GM23338 (cell line): ENCODE results near the gene BRD9. TPM values are rescaled to one million over a fixed set of nuclear protein-coding genes. Genes with fewer than 3 reads are reported as not detected.

ENCODE experiments used
- ATAC-seq: fragments of 200-7000 bp; cut with Tn5 transposase; 3 replicates; pipeline ENCODE4 v1.9.1; 2020
- DNase-seq: peaks from one replicate; pipeline ENCODE4 v3.0.0-alpha.2; 2015; ENCODE audit warnings: low spot score
- H2AFZ ChIP-seq: fragments of 200-600 bp; sonication (generic); 2 replicates; pipeline ENCODE4 v1.8.0; 2016; ENCODE audit warnings: antibody characterized with exemption, mild to moderate bottlenecking, moderate library complexity
- H3F3A ChIP-seq: fragments of 200-600 bp; sonication (generic); replicated peaks from 2 replicates; pipeline ENCODE4 v1.8.0; 2017; ENCODE audit warnings: antibody characterized with exemption, mixed run types, low read depth
- H3K27ac ChIP-seq: fragments of 200-600 bp; sonication (generic); 2 replicates; pipeline ENCODE4 v1.6.1; 2016; ENCODE audit warnings: low read depth
- H3K27me3 ChIP-seq: fragments of 200-600 bp; sonication (generic); 2 replicates; pipeline ENCODE4 v1.8.0; 2016; ENCODE audit warnings: mild to moderate bottlenecking, mixed run types, moderate library complexity; ENCODE audit not compliant: insufficient read depth
- H3K36me3 ChIP-seq: fragments of 200-600 bp; sonication (generic); 2 replicates; pipeline ENCODE4 v1.8.0; 2016; ENCODE audit warnings: mild to moderate bottlenecking; ENCODE audit not compliant: insufficient read depth
- H3K4me1 ChIP-seq: fragments of 200-600 bp; sonication (generic); 2 replicates; pipeline ENCODE4 v1.8.0; 2016; ENCODE audit warnings: mild to moderate bottlenecking, moderate library complexity; ENCODE audit not compliant: insufficient read depth
- H3K4me2 ChIP-seq: fragments of 200-600 bp; sonication (generic); 2 replicates; pipeline ENCODE4 v1.7.1; 2017; ENCODE audit warnings: mixed run types
- H3K4me3 ChIP-seq: fragments of 200-600 bp; sonication (generic); 2 replicates; pipeline ENCODE4 v1.6.1; 2016; ENCODE audit warnings: mixed run types
- H3K79me2 ChIP-seq: fragments of 200-600 bp; sonication (generic); replicated peaks from 2 replicates; pipeline ENCODE4 v1.8.0; 2017; ENCODE audit warnings: mild to moderate bottlenecking; ENCODE audit not compliant: insufficient read depth
- H3K9me2 ChIP-seq: fragments of 200-600 bp; sonication (generic); 2 replicates; pipeline ENCODE4 v1.8.0; 2017; ENCODE audit not compliant: insufficient read depth
- H4K20me1 ChIP-seq: fragments of 200-600 bp; sonication (generic); replicated peaks from 2 replicates; pipeline ENCODE4 v1.8.0; 2017; ENCODE audit warnings: mild to moderate bottlenecking; ENCODE audit not compliant: insufficient read depth
- H3K27ac Mint-ChIP-seq: 2 replicates; pipeline ENCODE4 v1.8.0; 2020; ENCODE audit warnings: inconsistent platforms, mild to moderate bottlenecking, moderate library complexity, mixed read lengths
- H3K27me3 Mint-ChIP-seq: 3 replicates; pipeline ENCODE4 v1.8.0; 2022; ENCODE audit warnings: low read depth, mild to moderate bottlenecking, moderate library complexity, mixed read lengths, inconsistent platforms; ENCODE audit not compliant: insufficient read depth, poor library complexity
- H3K36me3 Mint-ChIP-seq: 3 replicates; pipeline ENCODE4 v1.8.0; 2021; ENCODE audit warnings: low read depth, mild to moderate bottlenecking, inconsistent platforms, moderate library complexity, mixed read lengths
- H3K4me1 Mint-ChIP-seq: 3 replicates; pipeline ENCODE4 v1.8.0; 2020; ENCODE audit warnings: mild to moderate bottlenecking, inconsistent platforms, mixed read lengths
- H3K4me3 Mint-ChIP-seq: 3 replicates; pipeline ENCODE4 v1.8.0; 2021; ENCODE audit warnings: moderate library complexity, mild to moderate bottlenecking, inconsistent platforms, mixed read lengths
- H3K9me3 Mint-ChIP-seq: 3 replicates; pipeline ENCODE4 v1.8.0; 2020; ENCODE audit warnings: moderate library complexity, mild to moderate bottlenecking, inconsistent platforms, mixed read lengths
- CREB1 ChIP-seq: fragments of 250-450 bp; sonication (Bioruptor Pico); IDR thresholded peaks from 2 replicates; pipeline ENCODE4 v1.5.0; 2020; ENCODE audit warnings: low read depth, mild to moderate bottlenecking, moderate library complexity
- ETS1 ChIP-seq: IDR thresholded peaks from 2 replicates; pipeline ENCODE4 v1.6.1; 2016; ENCODE audit warnings: antibody characterized with exemption
- EZH2 ChIP-seq: fragments of 200-600 bp; sonication (generic); IDR thresholded peaks from one replicate; pipeline ENCODE4 v1.8.0; 2017; ENCODE audit warnings: antibody characterized with exemption, mild to moderate bottlenecking, low read depth; ENCODE audit not compliant: unreplicated experiment
- EZH2phosphoT487 ChIP-seq: fragments of 200-600 bp; sonication (generic); IDR thresholded peaks from one replicate; pipeline ENCODE4 v1.8.1; 2018; ENCODE audit warnings: antibody characterized with exemption; ENCODE audit not compliant: unreplicated experiment
- JUNB ChIP-seq: IDR thresholded peaks from one replicate; pipeline ENCODE4 v1.6.1; 2016; ENCODE audit warnings: antibody characterized with exemption; ENCODE audit not compliant: unreplicated experiment
- NANOG ChIP-seq: IDR thresholded peaks from 2 replicates; pipeline ENCODE4 v1.6.1; 2016; ENCODE audit warnings: antibody characterized with exemption, borderline replicate concordance
- POLR2AphosphoS5 ChIP-seq: IDR thresholded peaks from 2 replicates; pipeline ENCODE4 v1.6.1; 2016; ENCODE audit warnings: antibody characterized with exemption, low read depth
- REST ChIP-seq: IDR thresholded peaks from one replicate; pipeline ENCODE4 v1.6.1; 2018; ENCODE audit warnings: antibody characterized with exemption; ENCODE audit not compliant: unreplicated experiment
- STAT1 ChIP-seq: IDR thresholded peaks from one replicate; pipeline ENCODE4 v1.6.1; 2016; ENCODE audit warnings: antibody characterized with exemption; ENCODE audit not compliant: unreplicated experiment
- ZNF331 ChIP-seq: fragments of 250-450 bp; sonication (Bioruptor Pico); IDR thresholded peaks from 2 replicates; pipeline ENCODE4 v1.5.0; 2020; ENCODE audit warnings: low read depth, mild to moderate bottlenecking, moderate library complexity
- ZNF462 ChIP-seq: fragments of 250-450 bp; sonication (Bioruptor Pico); IDR thresholded peaks from 2 replicates; pipeline ENCODE4 v1.5.0; 2020; ENCODE audit warnings: mild to moderate bottlenecking, moderate library complexity
- polyA plus RNA-seq: library from polyadenylated mRNA; unstranded; fragments of >200 nt; fragmentation: Nextera tagmentation; extraction: Ambion mirVana; gene quantifications from 2 replicates; pipeline ENCODE4 v1.2.1, GENCODE V29; 2016
- total RNA-seq: library from RNA; depleted of rRNA; stranded (reverse); fragments of >200 nt; shearing (Covaris generic); gene quantifications from 2 replicates; pipeline ENCODE4 v1.2.3, GENCODE V29; 2014

BRD9 gene
- total and polyA plus RNA-seq, 2 experiments from 2014 or later: 32.9 to 54.7 TPM

DNA sequence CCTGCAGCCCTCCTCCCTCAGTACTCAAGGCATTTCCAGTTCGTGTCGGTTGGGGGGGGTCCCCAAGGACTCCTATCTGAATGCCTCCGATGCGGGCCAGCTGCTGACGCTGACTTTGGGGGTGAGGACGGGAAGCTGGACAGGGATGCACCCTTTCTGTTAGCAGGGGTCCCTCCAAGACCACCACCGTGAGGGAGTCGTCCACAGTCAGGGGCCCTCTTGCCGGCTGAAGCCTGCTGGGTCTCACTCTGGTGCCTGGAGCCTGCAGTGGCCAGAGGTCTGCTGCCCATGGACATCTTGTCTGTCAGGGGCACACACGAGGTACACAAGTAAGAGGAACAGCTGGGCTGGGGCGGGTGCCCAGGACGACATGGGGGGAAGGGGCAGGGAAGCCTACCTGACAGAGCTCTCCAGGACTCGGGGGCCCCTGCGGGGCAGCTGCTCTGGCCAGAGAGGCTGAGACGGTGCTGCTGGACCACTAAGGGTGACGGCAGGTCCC lies 32.8 kb downstream of the BRD9 start:
- H3K4me3 Mint-ChIP-seq: no peak overlapping the region
- TF ChIP-seq ZNF331 (CRISPR knock-in tag) (no peak), JUNB (no peak), ETS1 (no peak), STAT1 (no peak), REST (no peak), CREB1 (CRISPR knock-in tag) (no peak), POLR2AphosphoS5 (no peak), EZH2 (no peak), NANOG (no peak)
- Histone ChIP-seq H3K79me2 (no peaks in the 10 kb centered on the region), H3F3A (no peaks in the 10 kb centered on the region), H2AFZ (no peak overlapping the region), H3K27me3 (no peaks in the 10 kb centered on the region), H3K4me2 (no peak overlapping the region), H3K4me3 (no peak overlapping the region), H3K9me2 (no peaks in the 10 kb centered on the region), H3K27ac (no peak overlapping the region), H3K36me3 (peaks cover 4% of the 10 kb centered on the region; the same call in 1 of the 2 replicates), H4K20me1 (no peaks in the 10 kb centered on the region; the same call in 1 of the 2 replicates), H3K4me1 (no peaks in the 10 kb centered on the region)
- peaks cover 20% of the 10 kb centered on the region for H3K36me3 Mint-ChIP-seq
- no peak for ATAC-seq
- H3K4me1 Mint-ChIP-seq: no peaks in the 10 kb centered on the region
- no peaks in the 10 kb centered on the region; the same call in 2 of the 3 replicates for H3K9me3 Mint-ChIP-seq
- peaks cover 12% of the 10 kb centered on the region for H3K27me3 Mint-ChIP-seq
- H3K27ac Mint-ChIP-seq: no peak overlapping the region
- no peak for DNase-seq

DNA sequence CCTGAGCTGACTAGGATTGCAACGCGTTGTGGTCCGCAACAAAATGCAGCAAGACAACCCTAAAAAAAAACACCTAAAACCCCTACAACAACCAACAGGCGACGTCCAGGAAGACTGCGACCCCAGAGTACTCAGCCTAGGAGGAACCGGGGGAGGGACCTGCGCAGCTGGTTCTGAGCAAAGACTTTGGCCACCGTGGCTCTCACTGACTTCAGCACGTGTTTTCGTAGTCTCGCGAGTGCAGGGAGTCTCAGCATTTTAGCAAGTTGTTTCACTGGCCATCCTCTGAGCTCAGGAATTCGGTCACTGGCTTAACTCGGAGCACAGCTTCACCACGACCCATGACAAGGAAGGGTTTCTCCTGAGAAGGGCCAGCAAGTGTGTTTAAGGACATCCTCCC lies 33.2 kb downstream of the BRD9 start:
- Histone ChIP-seq H3K27me3 (no peaks in the 10 kb centered on the region), H3F3A (no peaks in the 10 kb centered on the region), H3K27ac (0 out of 2 replicates have a peak overlapping the region, but pooled peaks have one; percentile 39), H3K4me3 (no peak overlapping the region), H4K20me1 (no peaks in the 10 kb centered on the region; the same call in 1 of the 2 replicates), H3K9me2 (no peaks in the 10 kb centered on the region), H3K4me2 (no peak overlapping the region), H3K36me3 (peaks cover 4% of the 10 kb centered on the region; the same call in 1 of the 2 replicates), H2AFZ (no peak overlapping the region), H3K79me2 (no peaks in the 10 kb centered on the region), H3K4me1 (no peaks in the 10 kb centered on the region)
- Mint-ChIP-seq H3K27ac (peak overlapping the region; percentile 29), H3K27me3 (peaks cover 12% of the 10 kb centered on the region), H3K9me3 (no peaks in the 10 kb centered on the region; the same call in 2 of the 3 replicates), H3K36me3 (peaks cover 15% of the 10 kb centered on the region), H3K4me1 (no peaks in the 10 kb centered on the region), H3K4me3 (no peak overlapping the region)
- ATAC-seq: no peak
- DNase-seq: no peak
- TF ChIP-seq EZH2phosphoT487: no peak
- TF ChIP-seq NANOG: no peak
- no peak for TF ChIP-seq ZNF462 (CRISPR knock-in tag)
